ENCODE data around the gene TUBGCP6.

TUBGCP6 gene

DNA sequence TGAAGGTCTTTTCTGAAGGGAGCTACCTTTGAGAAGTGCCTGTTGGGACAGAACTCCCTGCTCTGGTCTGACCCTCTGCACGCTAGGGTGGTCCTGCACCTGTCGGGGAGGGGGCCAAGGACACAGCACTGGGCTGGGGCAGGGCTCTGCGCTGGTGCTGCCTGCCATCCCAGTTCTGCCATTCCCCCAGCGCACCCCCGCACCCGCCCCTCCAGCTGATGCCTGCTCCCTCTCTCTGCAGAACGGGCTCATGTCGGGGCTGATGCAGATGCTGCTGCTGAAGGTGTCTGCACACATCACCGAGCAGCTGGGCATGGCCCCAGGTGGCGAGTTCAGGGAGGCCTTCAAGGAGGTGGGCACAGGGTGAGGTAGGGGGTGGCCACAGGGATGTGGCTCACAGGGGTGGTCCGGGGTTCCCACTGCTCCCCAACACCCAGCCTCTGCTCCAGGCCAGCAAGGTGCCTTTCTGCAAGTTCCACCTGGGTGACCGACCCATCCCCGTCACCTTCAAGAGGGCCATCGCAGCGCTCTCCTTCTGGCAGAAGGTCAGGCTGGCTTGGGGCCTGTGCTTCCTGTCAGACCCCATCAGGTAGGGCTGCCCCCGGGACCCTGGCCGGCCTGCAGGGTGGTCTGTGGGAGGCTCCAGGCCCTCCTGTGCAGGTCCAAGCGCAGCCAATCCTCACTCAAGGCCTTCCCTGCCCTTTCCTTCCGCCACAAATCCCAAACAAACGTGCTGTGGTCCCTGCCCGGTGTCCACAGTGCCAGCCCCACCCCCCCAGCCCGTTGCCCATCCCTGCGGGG, 47.6 kb downstream of the TUBGCP6 start:
- DNase-seq (ENCODE audit: low read depth in 2 of 2): no peak

GRCh38 chr22:50196256-50196655, 48.6 kb downstream of the TUBGCP6 start:
- DNase-seq (ENCODE audit: low read depth in 2 of 2): no peak

GRCh38 chr22:50194037-50194805, 50.6 kb downstream of the TUBGCP6 start:
- DNase-seq (ENCODE audit: low read depth in 2 of 2): no peak

GRCh38 chr22:50193621-50194020, 51.2 kb downstream of the TUBGCP6 start:
- no peak for DNase-seq (ENCODE audit: low read depth in 2 of 2)

- no peak for DNase-seq (ENCODE audit: low read depth in 2 of 2)
Measured at GRCh38 chr22:50192436-50193204, 52.2 kb downstream of the TUBGCP6 start.

GRCh38 chr22:50190941-50191741, 53.7 kb downstream of the TUBGCP6 start:
- no peak for DNase-seq (ENCODE audit: low read depth in 2 of 2)

DNA sequence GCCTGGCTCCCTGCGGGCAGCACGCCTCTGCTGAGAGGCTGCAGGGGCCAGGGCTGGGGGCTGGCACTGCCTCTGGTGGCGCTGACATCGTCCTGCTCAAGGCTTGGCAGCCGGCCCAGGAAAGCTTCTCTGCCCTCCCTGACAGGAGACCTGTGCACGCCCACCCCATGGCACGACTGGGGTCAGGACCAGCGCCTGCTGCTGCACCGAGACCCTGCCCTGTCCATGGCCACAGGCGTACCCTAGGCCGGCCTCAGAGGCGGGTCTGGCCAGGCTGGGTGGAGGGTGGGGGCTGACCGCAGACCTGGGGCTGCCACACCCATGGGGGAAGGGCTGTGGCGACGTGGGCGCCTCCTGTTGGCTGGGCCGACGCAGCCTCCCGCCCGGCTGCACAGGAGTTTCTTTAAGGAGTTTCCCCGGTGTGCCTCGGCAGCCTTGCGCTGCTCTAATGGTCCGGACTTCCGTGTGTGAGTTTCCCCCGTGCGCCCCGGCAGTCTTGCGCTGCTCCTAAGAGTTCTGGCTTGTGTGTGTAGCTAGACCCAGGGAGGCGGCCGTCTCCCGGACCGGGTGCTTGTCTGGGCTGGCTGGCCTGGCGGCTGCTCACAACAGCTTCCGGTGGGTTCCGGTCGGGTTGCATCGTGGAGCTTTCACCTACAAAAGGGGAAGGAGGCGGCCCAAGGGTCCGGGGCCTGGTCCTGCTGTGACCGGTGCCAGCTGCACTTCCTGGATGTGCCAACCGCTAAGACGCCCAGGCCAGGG, 54.5 kb downstream of the TUBGCP6 start:
- DNase-seq (ENCODE audit: low read depth in 2 of 2): no peak

DNA sequence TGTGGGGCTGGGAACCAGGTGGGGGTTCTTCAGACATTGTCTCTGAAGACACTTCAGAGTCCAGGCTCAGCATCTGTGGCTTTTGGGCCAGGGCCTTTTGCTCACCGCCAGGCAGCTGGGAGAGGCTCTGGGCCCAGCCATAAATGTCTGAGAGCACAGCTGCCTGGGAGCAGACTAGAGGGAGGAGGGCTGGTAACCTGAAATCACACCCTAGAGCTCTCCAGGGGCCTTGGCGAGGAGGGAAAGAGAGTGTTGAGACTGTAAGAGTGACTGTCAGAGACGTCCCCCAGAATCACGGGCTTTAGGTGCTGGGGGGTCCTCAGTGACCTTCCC, 55.0 kb downstream of the TUBGCP6 start:
- DNase-seq (ENCODE audit: low read depth in 2 of 2): no peak

DNA sequence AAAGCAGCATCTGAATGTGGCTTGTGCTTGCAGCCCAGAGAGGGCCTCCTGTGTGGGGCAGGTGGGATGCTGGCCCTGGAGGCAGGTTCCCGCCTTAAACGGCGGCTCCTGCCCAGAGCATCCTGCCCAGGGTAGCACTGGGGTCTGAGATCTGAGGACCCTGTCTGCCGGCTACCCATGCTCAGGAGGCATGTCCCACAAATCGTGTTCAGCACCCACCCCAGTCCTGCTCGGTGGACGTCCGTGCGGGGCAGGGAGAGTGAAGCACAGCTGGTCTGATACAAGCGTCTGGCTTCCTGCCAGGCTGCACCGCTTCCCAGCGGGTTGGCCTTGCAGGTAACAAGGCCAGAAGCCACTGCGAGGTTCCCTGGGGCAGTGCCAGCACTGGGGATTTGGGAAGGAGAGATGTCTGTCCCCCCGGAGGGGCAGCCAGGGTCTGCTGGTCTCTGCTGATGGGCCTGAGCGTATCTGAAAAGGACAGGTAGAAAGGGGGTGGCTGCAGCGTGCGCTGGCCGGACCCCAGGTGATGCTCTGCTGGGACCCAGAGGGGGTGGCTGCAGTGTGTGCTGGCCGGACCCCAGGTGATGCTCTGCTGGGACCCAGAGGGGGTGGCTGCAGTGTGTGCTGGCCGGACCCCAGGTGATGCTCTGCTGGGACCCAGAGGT, 55.5 kb downstream of the TUBGCP6 start:
- no peak for DNase-seq (ENCODE audit: low read depth in 2 of 2)

DNA sequence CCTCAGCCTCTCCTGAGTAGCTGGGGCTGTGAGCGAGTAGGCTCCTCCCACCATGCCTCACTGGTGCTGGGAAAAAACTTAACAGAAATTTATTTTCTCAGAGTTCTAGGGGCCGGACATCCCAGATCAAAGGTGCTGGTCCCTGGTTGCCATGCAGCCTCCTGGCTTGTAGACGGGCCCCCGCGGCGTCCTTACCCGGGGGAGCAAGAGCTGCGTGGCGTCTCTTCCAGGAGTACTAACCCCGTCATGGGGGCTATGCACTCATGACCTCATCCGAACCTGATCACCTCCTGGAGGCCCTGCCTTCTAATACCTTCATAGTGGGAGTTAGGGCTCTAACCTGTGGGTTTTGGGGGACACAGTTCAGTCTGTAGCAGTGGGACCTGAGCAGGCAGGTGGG, 56.5 kb downstream of the TUBGCP6 start:
- DNase-seq (ENCODE audit: low read depth in 2 of 2): no peak

DNA sequence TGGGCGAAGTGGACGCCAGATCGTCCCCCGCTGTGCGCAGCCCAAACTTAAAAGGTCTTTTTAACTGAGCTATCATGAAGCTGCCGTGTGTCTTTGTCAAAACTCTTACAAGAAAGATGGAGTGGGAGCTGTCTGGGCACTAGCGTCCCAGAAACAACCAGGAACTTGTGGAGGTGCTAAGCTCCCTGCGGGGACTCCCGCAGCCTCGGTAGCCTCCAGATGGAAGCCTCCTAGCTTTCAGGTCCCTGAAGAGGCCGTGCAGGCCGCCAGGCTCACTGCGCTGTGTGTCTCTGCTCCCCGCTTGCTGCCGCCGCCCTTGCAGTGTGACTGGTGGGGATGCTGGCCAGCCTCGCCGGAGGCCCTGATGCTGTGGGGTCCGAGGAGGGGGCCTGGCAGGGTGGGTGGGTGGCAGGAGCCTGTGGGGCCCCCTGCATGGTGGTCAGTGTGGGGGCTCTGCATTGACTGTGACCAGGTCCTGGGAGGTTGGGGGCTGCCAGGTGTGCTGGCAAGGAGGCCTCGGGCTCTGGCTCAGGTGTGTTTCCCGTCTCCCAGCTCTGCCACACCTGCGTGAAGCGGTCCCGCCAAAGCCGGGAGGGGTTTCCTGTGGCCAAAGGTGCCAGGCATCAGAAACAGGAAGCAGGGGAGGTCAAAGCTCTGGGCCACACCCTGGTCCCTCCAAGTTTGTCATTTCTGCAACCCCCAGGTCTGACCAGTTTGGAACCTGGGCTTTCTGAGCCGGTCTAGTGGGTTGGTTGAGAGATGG, 57.9 kb downstream of the TUBGCP6 start:
- DNase-seq (ENCODE audit: low read depth in 2 of 2): no peak

- no peak for DNase-seq (ENCODE audit: low read depth in 2 of 2)
Measured at GRCh38 chr22:50186181-50186714, 58.6 kb downstream of the TUBGCP6 start.

DNA sequence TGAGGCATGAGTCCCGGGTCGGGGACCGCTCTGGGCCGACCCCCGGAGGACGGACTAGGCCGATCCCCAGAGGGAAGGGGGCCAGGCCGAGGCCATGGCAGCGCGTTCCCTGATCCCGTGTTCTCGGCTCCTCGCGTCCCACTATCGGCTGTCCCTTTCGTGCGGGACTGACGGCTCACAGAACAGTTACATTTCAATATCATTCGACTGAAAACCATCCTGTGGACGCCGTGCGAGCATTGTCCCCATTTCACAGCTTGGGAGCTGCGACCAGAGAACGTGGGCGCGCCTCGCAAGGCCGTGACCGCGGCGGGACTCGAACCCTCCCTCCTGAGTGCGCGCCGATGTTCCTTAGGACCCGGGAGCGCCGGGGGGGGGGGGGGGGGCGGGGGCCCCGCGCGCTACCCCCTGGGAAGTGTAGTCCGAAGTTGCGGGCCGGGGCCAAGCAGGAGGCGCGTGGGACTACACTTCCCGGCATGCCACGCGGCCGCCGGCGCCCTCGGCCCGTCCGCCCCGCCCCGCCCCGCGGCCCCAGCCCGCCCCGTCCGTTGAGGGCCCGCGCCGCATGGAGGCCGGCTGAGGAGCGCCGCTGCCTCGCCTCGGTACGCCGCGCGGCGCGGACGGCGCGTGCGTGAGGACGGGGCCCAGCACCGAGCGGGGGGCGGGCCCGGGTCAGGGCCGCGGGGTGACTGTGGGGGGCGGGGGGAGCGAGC, 59.3 kb downstream of the TUBGCP6 start, which contains the start of gene TRABD:
TSS of gene TRABD (plus strand) at position 539 of the 713 bp plus-strand sequence. CDS start 7,148 bp downstream, outside the sequence.
- peak; percentile 72 to 76 for DNase-seq (ENCODE audit: low read depth in 2 of 2)

GRCh38 chr22:50184902-50185374, 59.9 kb downstream of the TUBGCP6 start:
- no peak for DNase-seq (ENCODE audit: low read depth in 2 of 2)

DNA sequence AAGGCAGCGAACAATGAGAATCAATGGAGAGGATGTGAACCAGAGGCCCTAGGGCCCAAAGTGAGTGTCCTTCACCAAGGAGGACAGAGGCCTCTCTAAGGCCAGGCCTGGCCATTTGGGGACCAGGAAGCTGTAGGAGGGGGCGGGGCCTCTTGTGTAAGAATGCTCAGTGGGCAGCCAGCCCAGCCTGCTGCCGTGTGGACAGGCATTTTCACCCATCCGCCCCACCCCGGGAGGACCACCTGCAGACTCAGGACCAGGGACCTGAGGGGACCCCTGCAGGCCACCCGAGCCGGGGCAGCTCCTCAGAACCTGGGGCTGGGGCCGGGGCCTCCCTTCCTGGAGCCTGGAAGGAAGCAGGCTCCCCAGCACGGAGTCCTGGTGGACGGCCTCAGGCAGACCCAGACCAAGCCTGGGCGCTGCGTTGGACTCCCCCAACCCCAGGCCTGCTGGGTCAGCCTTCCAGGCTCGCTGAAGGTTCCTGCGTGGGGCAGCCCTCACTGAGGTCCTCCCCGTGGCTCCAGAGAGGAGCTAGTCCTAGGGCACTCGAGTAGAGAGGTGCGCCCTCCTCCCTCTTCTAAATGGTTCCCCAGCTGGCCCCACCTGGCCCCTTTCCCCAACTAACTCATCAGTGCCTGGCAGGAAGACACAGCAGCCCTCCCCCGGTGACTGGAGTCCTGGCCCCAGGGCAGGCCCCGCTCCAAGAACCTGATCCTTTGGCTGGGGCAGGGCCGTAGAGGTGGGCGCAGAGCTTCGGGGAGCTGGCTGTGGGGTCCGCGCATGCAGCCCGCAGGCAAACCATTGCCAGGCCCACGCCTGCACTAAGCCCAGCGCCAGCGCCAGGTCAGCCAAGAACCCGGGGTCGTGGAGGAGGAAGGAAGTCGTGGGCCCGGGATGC, 60.6 kb downstream of the TUBGCP6 start:
- no peak for DNase-seq (ENCODE audit: low read depth in 2 of 2)

GRCh38 chr22:50183141-50183971, 61.5 kb downstream of the TUBGCP6 start:
- no peak for DNase-seq (ENCODE audit: low read depth in 2 of 2)
